Nephron (organoid): Measurements from ENCODE around the gene REG4.
"Not testable (repeated sequence)": the region's sequence is repeated elsewhere in the genome, so short reads cannot be mapped to it uniquely, and the experiment has no call there.

ENCODE experiments used
- H3K27ac Mint-ChIP-seq, 3 experiments: 2 replicates each; pipeline ENCODE4 v1.8.0; 2020; ENCODE audit warnings: mixed read lengths in 3 of 3, mild to moderate bottlenecking in 2 of 3, moderate library complexity in 1 of 3
- H3K27me3 Mint-ChIP-seq: 2 replicates; pipeline ENCODE4 v1.8.0; 2021; ENCODE audit warnings: low read depth, mild to moderate bottlenecking, moderate library complexity, mixed read lengths
- H3K36me3 Mint-ChIP-seq: 2 replicates; pipeline ENCODE4 v1.8.0; 2020; ENCODE audit warnings: low read depth, mixed read lengths
- H3K4me1 Mint-ChIP-seq: 2 replicates; pipeline ENCODE4 v1.8.0; 2020; ENCODE audit warnings: mixed read lengths
- H3K4me3 Mint-ChIP-seq, 3 experiments: 2 replicates each; pipeline ENCODE4 v1.8.0; 2020; ENCODE audit warnings: mild to moderate bottlenecking in 3 of 3, mixed read lengths in 3 of 3, moderate library complexity in 2 of 3
- H3K9me3 Mint-ChIP-seq: 2 replicates; pipeline ENCODE4 v1.8.0; 2020; ENCODE audit warnings: mixed read lengths
- TF ChIP-seq, protein P1 (sequence below), 3 experiments: fragments of 200-600 bp; sonication (generic); IDR thresholded peaks; one replicate each; pipeline ENCODE4 v1.5.0; 2021; ENCODE audit warnings: antibody characterized with exemption in 3 of 3; ENCODE audit not compliant: unreplicated experiment in 3 of 3

REG4 gene

DNA sequence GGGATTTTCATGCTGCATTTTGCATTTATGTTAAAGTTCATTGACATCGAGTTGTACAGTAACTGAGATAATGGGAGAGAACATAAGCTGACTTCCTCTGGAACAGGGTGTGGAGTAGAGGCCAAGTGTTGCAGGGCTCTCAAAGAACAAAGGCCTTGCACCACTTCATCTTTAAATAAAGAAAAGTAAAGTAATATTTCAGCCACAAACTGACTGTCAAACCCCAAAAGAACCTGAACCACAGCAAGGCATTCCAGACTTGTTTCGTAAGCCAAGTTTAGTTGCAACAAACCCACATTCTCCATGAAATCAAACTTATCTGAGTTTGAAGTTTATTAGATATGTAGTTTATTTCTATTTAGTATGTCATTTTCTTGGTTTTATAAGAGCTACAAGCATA is 23.5 kb downstream of the REG4 start:
- Mint-ChIP-seq H3K9me3 (no peaks in the 10 kb centered on the region), H3K36me3 (no peaks in the 10 kb centered on the region), H3K4me1 (peaks cover 73% of the 10 kb centered on the region), H3K4me3 (no peak overlapping the region), H3K27me3 (peaks cover under 1% of the 10 kb centered on the region), H3K27ac (peak overlapping the region; percentile 66 to 88 (median 78))
- TF ChIP-seq, protein P1, sequence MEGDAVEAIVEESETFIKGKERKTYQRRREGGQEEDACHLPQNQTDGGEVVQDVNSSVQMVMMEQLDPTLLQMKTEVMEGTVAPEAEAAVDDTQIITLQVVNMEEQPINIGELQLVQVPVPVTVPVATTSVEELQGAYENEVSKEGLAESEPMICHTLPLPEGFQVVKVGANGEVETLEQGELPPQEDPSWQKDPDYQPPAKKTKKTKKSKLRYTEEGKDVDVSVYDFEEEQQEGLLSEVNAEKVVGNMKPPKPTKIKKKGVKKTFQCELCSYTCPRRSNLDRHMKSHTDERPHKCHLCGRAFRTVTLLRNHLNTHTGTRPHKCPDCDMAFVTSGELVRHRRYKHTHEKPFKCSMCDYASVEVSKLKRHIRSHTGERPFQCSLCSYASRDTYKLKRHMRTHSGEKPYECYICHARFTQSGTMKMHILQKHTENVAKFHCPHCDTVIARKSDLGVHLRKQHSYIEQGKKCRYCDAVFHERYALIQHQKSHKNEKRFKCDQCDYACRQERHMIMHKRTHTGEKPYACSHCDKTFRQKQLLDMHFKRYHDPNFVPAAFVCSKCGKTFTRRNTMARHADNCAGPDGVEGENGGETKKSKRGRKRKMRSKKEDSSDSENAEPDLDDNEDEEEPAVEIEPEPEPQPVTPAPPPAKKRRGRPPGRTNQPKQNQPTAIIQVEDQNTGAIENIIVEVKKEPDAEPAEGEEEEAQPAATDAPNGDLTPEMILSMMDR (IDR thresholded peaks at IDR 0.05; ENCODE audit: unreplicated experiment in 3 of 3), result no peak

DNA sequence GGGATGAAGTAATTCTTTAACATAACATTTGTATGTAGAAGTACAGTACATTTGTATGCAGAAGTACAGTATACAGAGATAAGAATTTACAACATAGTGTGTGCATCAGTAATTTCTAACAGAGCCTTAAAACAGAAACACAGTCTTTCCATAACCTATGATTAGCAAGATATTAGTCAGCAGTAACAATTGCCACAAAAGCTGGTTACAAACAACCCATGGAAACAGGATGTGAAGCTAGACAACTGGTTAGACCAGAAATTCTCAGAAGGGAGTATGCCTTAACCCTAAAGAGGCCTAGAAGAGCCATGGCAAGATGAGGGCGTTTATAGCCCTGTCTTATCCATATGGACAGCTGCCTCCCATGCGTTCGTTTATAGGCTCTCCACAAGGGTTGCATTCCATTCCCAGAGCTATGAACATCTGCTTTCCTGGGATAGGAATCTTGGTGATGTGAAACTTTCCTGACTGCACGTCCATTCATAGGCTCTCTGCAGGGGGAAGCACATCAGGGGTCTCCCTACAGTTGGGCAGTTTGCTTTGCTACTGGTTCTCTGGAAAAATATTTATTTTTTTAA is 24.7 kb downstream of the REG4 start:
- peak overlapping the region; percentile 56 to 98 (median 56) for H3K27ac Mint-ChIP-seq
- not testable (repeated sequence) for H3K4me3 Mint-ChIP-seq, H3K27me3 Mint-ChIP-seq, H3K9me3 Mint-ChIP-seq, H3K36me3 Mint-ChIP-seq
- H3K4me1 Mint-ChIP-seq, result peaks cover 79% of the 10 kb centered on the region

DNA sequence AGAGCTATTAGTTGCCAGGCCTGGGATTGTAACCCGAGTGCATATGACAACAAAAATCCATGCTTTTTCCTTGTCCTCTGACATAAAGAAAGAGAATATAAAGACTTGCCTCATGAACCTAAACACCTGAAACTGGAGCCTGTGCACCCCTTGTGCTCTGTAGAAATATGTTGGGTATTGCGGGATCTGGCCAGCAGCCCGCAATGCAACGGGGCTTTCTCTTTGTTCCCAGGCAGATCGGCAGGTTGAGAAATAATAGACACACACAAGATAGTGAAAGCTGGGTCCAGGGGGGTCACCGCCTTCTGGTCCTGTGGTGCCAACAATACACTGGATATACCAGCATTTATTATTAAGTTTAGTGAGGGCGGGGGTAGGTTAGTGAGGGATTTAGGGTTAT is 25.2 kb downstream of the REG4 start:
- not testable (repeated sequence) for H3K36me3 Mint-ChIP-seq, H3K9me3 Mint-ChIP-seq, H3K4me3 Mint-ChIP-seq, H3K27me3 Mint-ChIP-seq
- H3K4me1 Mint-ChIP-seq, result peaks cover 81% of the 10 kb centered on the region
- peak overlapping the region; percentile 56 to 98 (median 56) for H3K27ac Mint-ChIP-seq

DNA sequence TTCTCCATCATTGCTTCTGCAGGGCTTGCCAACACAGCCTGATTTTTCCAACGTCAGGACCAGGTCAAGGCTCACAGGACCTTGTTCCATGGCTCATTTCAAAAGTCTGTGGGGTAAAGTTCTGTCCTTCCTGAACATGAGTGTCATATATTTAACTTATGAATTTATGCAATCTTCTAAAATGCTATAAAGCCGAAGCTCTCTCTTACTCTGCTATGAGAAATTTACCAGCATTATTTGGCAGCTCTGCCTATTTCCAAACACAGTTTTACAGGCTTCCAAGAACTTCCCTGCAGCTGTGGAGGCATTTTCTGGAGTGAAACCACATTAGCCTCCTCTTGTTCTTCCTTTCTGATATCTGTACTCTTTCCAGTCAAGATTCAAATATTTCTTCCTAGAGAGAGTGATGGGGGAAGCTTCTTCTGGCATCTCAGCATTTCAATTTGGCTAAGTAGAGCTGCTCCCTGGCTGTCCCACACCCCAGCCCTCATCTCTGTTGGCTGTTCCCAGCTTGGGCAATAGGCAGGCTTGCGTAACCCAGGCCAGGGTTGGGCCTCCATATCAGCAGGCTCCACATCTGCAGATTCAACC is 27.0 kb downstream of the REG4 start:
- H3K4me3 Mint-ChIP-seq, result peak overlapping the region in 1 of 3 experiments; percentile 54
- H3K9me3 Mint-ChIP-seq, result no peaks in the 10 kb centered on the region
- TF ChIP-seq, protein P1 (IDR thresholded peaks at IDR 0.05; ENCODE audit: unreplicated experiment in 3 of 3), result no peak
- no peaks in the 10 kb centered on the region for H3K36me3 Mint-ChIP-seq
- no peaks in the 10 kb centered on the region for H3K27me3 Mint-ChIP-seq
- H3K27ac Mint-ChIP-seq, result peak overlapping the region; percentile 95 to 98 (median 96)
- peaks cover 85% of the 10 kb centered on the region for H3K4me1 Mint-ChIP-seq

DNA sequence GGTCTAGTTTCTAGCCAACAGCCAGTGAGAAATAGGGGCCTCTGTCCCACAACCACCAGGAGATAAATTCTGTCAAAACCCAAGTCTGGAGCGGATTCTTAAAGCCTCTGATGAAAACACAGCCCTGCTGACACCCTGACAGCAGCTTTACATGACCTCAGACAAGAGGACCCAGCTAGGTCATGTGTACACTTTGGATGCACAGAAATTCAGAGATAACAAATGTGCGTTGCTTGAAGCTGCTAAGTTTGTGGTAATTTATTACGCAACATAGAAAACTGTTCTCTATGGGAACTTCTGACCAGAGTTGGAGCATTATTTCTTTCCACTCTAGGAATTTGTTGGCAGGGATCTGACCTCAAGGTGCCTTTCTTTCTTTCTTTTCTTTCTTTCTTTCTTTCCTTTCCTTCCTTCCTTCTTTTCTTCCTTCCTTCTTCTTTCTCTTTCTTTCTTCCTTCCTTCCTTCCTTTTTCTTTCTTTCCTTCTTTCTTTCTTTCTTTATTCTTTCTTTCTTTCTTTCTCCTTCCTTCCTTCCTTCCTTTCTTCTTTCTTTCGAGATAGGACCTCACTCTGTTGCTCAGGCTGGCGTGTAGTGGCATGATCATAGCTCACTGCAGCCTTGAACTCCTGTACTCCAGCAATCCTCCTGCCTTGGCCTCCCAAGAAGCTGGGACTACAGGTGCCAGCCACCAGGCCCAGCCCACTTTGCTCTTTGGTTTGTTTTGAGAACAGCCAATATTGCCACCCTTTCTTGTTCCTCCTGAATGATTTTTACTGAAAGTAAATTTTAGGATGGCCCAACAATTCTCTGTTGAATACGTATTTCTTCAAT is 27.7 kb downstream of the REG4 start:
- H3K27me3 Mint-ChIP-seq, result no peaks in the 10 kb centered on the region
- H3K4me1 Mint-ChIP-seq, result peaks cover 81% of the 10 kb centered on the region

DNA sequence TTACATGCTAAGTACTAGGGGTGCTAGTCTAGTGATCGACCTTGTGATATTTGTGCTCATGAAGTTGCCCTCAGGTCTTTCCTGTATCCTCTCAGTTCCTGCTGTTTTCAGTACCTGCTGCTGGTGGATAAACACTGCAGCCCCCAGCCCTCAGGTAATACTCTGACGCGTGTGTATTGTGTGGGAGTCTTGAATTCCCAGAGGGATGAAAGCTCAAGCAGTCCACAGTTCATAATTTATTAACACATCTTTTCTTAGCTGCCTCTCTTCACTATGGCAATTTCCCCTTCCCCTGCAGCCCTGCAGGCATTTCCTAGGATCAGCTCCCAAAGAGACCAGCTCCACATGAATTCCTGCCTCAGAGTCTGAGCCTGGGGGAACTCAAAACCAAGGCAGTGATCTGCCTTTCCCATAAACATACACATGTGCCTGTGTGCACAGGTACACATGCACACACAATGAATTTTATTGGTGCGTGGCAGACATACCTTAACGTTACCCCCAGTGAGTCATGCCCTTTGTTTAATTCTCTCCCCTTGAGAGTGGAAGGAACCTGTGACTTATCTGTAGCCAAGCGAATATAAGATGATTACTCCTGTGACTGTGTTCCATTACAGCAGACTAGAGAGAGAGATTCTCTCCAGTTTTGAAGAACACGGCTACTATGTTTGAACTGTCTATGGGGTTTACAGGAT is 28.5 kb downstream of the REG4 start:
- peak overlapping the region in 2 of 3 experiments; percentile 37 to 45 for H3K4me3 Mint-ChIP-seq
- TF ChIP-seq, protein P1 (IDR thresholded peaks at IDR 0.05; ENCODE audit: unreplicated experiment in 3 of 3), result no peak
- peak overlapping the region; percentile 95 to 98 (median 96) for H3K27ac Mint-ChIP-seq
- H3K4me1 Mint-ChIP-seq, result peaks cover 74% of the 10 kb centered on the region
- H3K9me3 Mint-ChIP-seq, result no peaks in the 10 kb centered on the region
- H3K36me3 Mint-ChIP-seq, result no peaks in the 10 kb centered on the region
- no peaks in the 10 kb centered on the region for H3K27me3 Mint-ChIP-seq

More for the DNA sequence above, 27.7 kb downstream of the REG4 start:
- peak overlapping the region; percentile 95 to 98 (median 96) for H3K27ac Mint-ChIP-seq
- H3K4me3 Mint-ChIP-seq, result peak overlapping the region in 2 of 3 experiments; percentile 37 to 54
- no peaks in the 10 kb centered on the region for H3K9me3 Mint-ChIP-seq
- no peaks in the 10 kb centered on the region for H3K36me3 Mint-ChIP-seq
- TF ChIP-seq, protein P1 (IDR thresholded peaks at IDR 0.05; ENCODE audit: unreplicated experiment in 3 of 3), result no peak
